ENCODE measurements around the gene GALNT9.
"Not testable (repeated sequence)": the region's sequence is repeated elsewhere in the genome, so short reads cannot be mapped to it uniquely, and the experiment has no call there.

Gene GALNT9

GRCh38 chr12:132296063-132296462 is 33.3 kb downstream of the GALNT9 start:
- DNase-seq (ENCODE audit: extremely low spot score) = no peak
- TF ChIP-seq LEF1 (IDR thresholded peaks at IDR 0.05; ENCODE audit: borderline replicate concordance) (no peak), L3MBTL2 (conservative IDR thresholded peaks at IDR 0.05) (no peak), PKNOX1 (IDR thresholded peaks at IDR 0.05) (no peak), NFRKB (IDR thresholded peaks at IDR 0.05) (no peak), FOXK2 (IDR thresholded peaks at IDR 0.05) (no peak), CTBP1 (IDR thresholded peaks at IDR 0.05; ENCODE audit: borderline replicate concordance) (no peak), SP1 (IDR thresholded peaks at IDR 0.05) (no peak), FOXM1 (IDR thresholded peaks at IDR 0.05; ENCODE audit: borderline replicate concordance) (no peak), BHLHE40 (IDR thresholded peaks at IDR 0.05; ENCODE audit: borderline replicate concordance) (no peak), ARNT (IDR thresholded peaks at IDR 0.05) (no peak), ELF4 (IDR thresholded peaks at IDR 0.05) (no peak), FOXA1 (IDR thresholded peaks at IDR 0.05) (no peak), SUZ12 (IDR thresholded peaks at IDR 0.05) (no peak), TARDBP (IDR thresholded peaks at IDR 0.05) (no peak), HDGF (IDR thresholded peaks at IDR 0.05; ENCODE audit: borderline replicate concordance) (no peak)
- ChIA-PET POLR2A (no interaction called here), CTCF (no interaction called here)

- DNase-seq (ENCODE audit: extremely low spot score); POLR2A ChIA-PET; CTCF ChIA-PET: not testable (repeated sequence)
Measured at GRCh38 chr12:132295561-132295960, 33.8 kb downstream of the GALNT9 start.

GRCh38 chr12:132295101-132295526 is 34.3 kb downstream of the GALNT9 start:
- DNase-seq (ENCODE audit: extremely low spot score) = no peak
- TF ChIP-seq ELF4 (IDR thresholded peaks at IDR 0.05) (no peak), SUZ12 (IDR thresholded peaks at IDR 0.05) (no peak), HDGF (IDR thresholded peaks at IDR 0.05; ENCODE audit: borderline replicate concordance) (no peak), FOXM1 (IDR thresholded peaks at IDR 0.05; ENCODE audit: borderline replicate concordance) (no peak), TARDBP (IDR thresholded peaks at IDR 0.05) (no peak), PKNOX1 (IDR thresholded peaks at IDR 0.05) (no peak), FOXK2 (IDR thresholded peaks at IDR 0.05) (no peak), SP1 (IDR thresholded peaks at IDR 0.05) (no peak), ZNF384 (IDR thresholded peaks at IDR 0.05) (no peak), NFRKB (IDR thresholded peaks at IDR 0.05) (no peak), CTBP1 (IDR thresholded peaks at IDR 0.05; ENCODE audit: borderline replicate concordance) (no peak), LEF1 (IDR thresholded peaks at IDR 0.05; ENCODE audit: borderline replicate concordance) (no peak)
- ChIA-PET POLR2A (no interaction called here), CTCF (no interaction called here)

- DNase-seq (ENCODE audit: extremely low spot score) = no peak
- TF ChIP-seq ARNT (IDR thresholded peaks at IDR 0.05) = no peak
- TF ChIP-seq SUZ12 (IDR thresholded peaks at IDR 0.05) = no peak
- TF ChIP-seq LEF1 (IDR thresholded peaks at IDR 0.05; ENCODE audit: borderline replicate concordance) = no peak
- no peak for TF ChIP-seq L3MBTL2 (conservative IDR thresholded peaks at IDR 0.05)
- no peak for TF ChIP-seq HDGF (IDR thresholded peaks at IDR 0.05; ENCODE audit: borderline replicate concordance)
- TF ChIP-seq ZNF384 (IDR thresholded peaks at IDR 0.05) = no peak
- TF ChIP-seq FOXA1 (IDR thresholded peaks at IDR 0.05) = no peak
- no peak for TF ChIP-seq FOXK2 (IDR thresholded peaks at IDR 0.05)
- ChIA-PET CTCF (no interaction called here), POLR2A (no interaction called here)
Measured at GRCh38 chr12:132294121-132295034, 35.0 kb downstream of the GALNT9 start.

GRCh38 chr12:132292328-132293319 is 36.8 kb downstream of the GALNT9 start:
- TF ChIP-seq FOXA1 (IDR thresholded peaks at IDR 0.05) (no peak), FOXK2 (IDR thresholded peaks at IDR 0.05) (no peak)
- POLR2A ChIA-PET = no interaction called here
- CTCF ChIA-PET = no interaction called here
- DNase-seq (ENCODE audit: extremely low spot score) = no peak

GRCh38 chr12:132291402-132292175 is 37.8 kb downstream of the GALNT9 start:
- DNase-seq (ENCODE audit: extremely low spot score) = no peak
- CTCF ChIA-PET = no interaction called here
- TF ChIP-seq FOXA1 (IDR thresholded peaks at IDR 0.05) (no peak), FOXM1 (IDR thresholded peaks at IDR 0.05; ENCODE audit: borderline replicate concordance) (no peak), SUZ12 (IDR thresholded peaks at IDR 0.05) (no peak), SP1 (IDR thresholded peaks at IDR 0.05) (no peak), ZNF384 (IDR thresholded peaks at IDR 0.05) (no peak), BHLHE40 (IDR thresholded peaks at IDR 0.05; ENCODE audit: borderline replicate concordance) (no peak), CTBP1 (IDR thresholded peaks at IDR 0.05; ENCODE audit: borderline replicate concordance) (no peak), TARDBP (IDR thresholded peaks at IDR 0.05) (no peak), ELF4 (IDR thresholded peaks at IDR 0.05) (no peak), HDGF (IDR thresholded peaks at IDR 0.05; ENCODE audit: borderline replicate concordance) (no peak), L3MBTL2 (conservative IDR thresholded peaks at IDR 0.05) (no peak), LEF1 (IDR thresholded peaks at IDR 0.05; ENCODE audit: borderline replicate concordance) (no peak), NFRKB (IDR thresholded peaks at IDR 0.05) (no peak), PKNOX1 (IDR thresholded peaks at IDR 0.05) (no peak), ARNT (IDR thresholded peaks at IDR 0.05) (no peak), FOXK2 (IDR thresholded peaks at IDR 0.05) (no peak)
- POLR2A ChIA-PET = no interaction called here

Measured in HEK293T (cell line).